ENCODE measurements around the gene PALLD. TPM values are rescaled to one million over a fixed set of nuclear protein-coding genes. Genes with fewer than 3 reads are reported as not detected.
"Not testable (repeated sequence)": the region's sequence is repeated elsewhere in the genome, so short reads cannot be mapped to it uniquely, and the experiment has no call there.

Gene PALLD
- total RNA-seq, 1 experiment from 2014 or later: 26.7 TPM

GRCh38 chr4:168797738-168798375 lies 301.0 kb downstream of the PALLD start:
- H3K9ac ChIP-seq (ENCODE audit: low read length): peak overlapping the region; percentile 6; the same call in 1 of the 2 replicates
- H3K27ac ChIP-seq (ENCODE audit: low read length): peak overlapping the region; percentile 93
- peaks cover 28% of the 10 kb centered on the region for H3K4me1 ChIP-seq (ENCODE audit: insufficient read depth, low read length)
- no peak for DNase-seq
- CTCF ChIA-PET: no interaction called here
- BruUV-seq (replicated peaks): no TSS peak
- peak overlapping the region; percentile 72 for H3K4me2 ChIP-seq (ENCODE audit: low read length)
- ATAC-seq: no peak
- no peak overlapping the region for H3K4me3 ChIP-seq (ENCODE audit: low read length)
- H3K9me3 ChIP-seq (ENCODE audit: low read length): no peaks in the 10 kb centered on the region
- no peaks in the 10 kb centered on the region for H3K9me2 ChIP-seq (replicated peaks; ENCODE audit: low read length)
- H4K20me1 ChIP-seq (ENCODE audit: low read length): no peaks in the 10 kb centered on the region
- intact Hi-C loops (cut with micrococcal nuclease): no loop called here
- no peak overlapping the region for H2AFZ ChIP-seq (ENCODE audit: low read length)
- no peaks in the 10 kb centered on the region for H3K79me2 ChIP-seq (ENCODE audit: low read length)
- H3K27me3 ChIP-seq (ENCODE audit: low read length): no peaks in the 10 kb centered on the region
- no peaks in the 10 kb centered on the region for H3F3A ChIP-seq (ENCODE audit: low read length, unreplicated experiment)
- TF ChIP-seq CTCF (conservative IDR thresholded peaks at IDR 0.05; ENCODE audit: low read depth, low read length) (no peak), EZH2phosphoT487 (IDR thresholded peaks at IDR 0.05; ENCODE audit: borderline replicate concordance, low read length) (no peak), EZH2 (IDR thresholded peaks at IDR 0.05; ENCODE audit: low read length, unreplicated experiment) (no peak)
- POLR2A ChIA-PET (ENCODE audit: unreplicated experiment): no interaction called here
- no peaks in the 10 kb centered on the region for H3K36me3 ChIP-seq (ENCODE audit: low read depth, low read length)

GRCh38 chr4:168800926-168801325 lies 304.1 kb downstream of the PALLD start:
- H3K9ac ChIP-seq (ENCODE audit: low read length): no peak overlapping the region
- TF ChIP-seq EZH2phosphoT487 (IDR thresholded peaks at IDR 0.05; ENCODE audit: borderline replicate concordance, low read length) (no peak), EZH2 (IDR thresholded peaks at IDR 0.05; ENCODE audit: low read length, unreplicated experiment) (no peak), CTCF (conservative IDR thresholded peaks at IDR 0.05; ENCODE audit: low read depth, low read length) (no peak)
- intact Hi-C loops (cut with micrococcal nuclease): no loop called here
- H3K4me2 ChIP-seq (ENCODE audit: low read length): no peak overlapping the region
- H2AFZ ChIP-seq (ENCODE audit: low read length): no peak overlapping the region
- no peaks in the 10 kb centered on the region for H3F3A ChIP-seq (ENCODE audit: low read length, unreplicated experiment)
- H3K27ac ChIP-seq (ENCODE audit: low read length): no peak overlapping the region
- ATAC-seq (no peak), DNase-seq (no peak)
- ChIA-PET POLR2A (ENCODE audit: unreplicated experiment) (no interaction called here), CTCF (no interaction called here)
- H3K4me3 ChIP-seq (ENCODE audit: low read length): no peak overlapping the region
- H3K9me3 ChIP-seq (ENCODE audit: low read length): no peaks in the 10 kb centered on the region
- H3K4me1 ChIP-seq (ENCODE audit: insufficient read depth, low read length): peaks cover 21% of the 10 kb centered on the region
- no peaks in the 10 kb centered on the region for H3K36me3 ChIP-seq (ENCODE audit: low read depth, low read length)
- no peaks in the 10 kb centered on the region for H4K20me1 ChIP-seq (ENCODE audit: low read length)
- no peaks in the 10 kb centered on the region for H3K27me3 ChIP-seq (ENCODE audit: low read length)
- H3K79me2 ChIP-seq (ENCODE audit: low read length): no peaks in the 10 kb centered on the region
- BruUV-seq (replicated peaks): no TSS peak
- H3K9me2 ChIP-seq (replicated peaks; ENCODE audit: low read length): no peaks in the 10 kb centered on the region

DNA sequence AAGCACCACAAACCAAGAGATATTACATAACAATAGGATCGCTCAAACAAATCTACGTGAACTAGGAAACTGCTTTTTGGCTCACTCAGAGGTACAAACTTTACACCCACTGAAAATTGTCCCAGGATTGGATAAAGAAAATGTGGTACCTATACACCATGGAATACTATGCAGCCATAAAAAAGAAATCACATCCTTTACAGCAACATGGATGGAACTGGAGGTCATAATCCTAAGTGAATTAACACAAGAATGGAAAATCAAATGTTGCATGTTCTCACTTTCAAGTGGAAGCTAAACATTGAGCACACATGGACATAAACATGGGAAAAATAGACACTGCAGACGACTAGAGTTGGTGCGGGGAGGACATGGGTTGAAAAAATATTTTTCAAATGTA lies 305.4 kb downstream of the PALLD start:
- ATAC-seq: no peak
- Histone ChIP-seq H3K9ac (ENCODE audit: low read length) (no peak overlapping the region), H3K36me3 (ENCODE audit: low read depth, low read length) (no peaks in the 10 kb centered on the region), H3K27me3 (ENCODE audit: low read length) (no peaks in the 10 kb centered on the region), H3K27ac (ENCODE audit: low read length) (no peak overlapping the region), H3K4me2 (ENCODE audit: low read length) (no peak overlapping the region), H3K4me3 (ENCODE audit: low read length) (no peak overlapping the region), H3F3A (ENCODE audit: low read length, unreplicated experiment) (no peaks in the 10 kb centered on the region), H2AFZ (ENCODE audit: low read length) (no peak overlapping the region), H3K79me2 (ENCODE audit: low read length) (no peaks in the 10 kb centered on the region), H3K9me2 (replicated peaks; ENCODE audit: low read length) (no peaks in the 10 kb centered on the region), H3K4me1 (ENCODE audit: insufficient read depth, low read length) (peaks cover 9% of the 10 kb centered on the region), H3K9me3 (ENCODE audit: low read length) (no peaks in the 10 kb centered on the region), H4K20me1 (ENCODE audit: low read length) (no peaks in the 10 kb centered on the region)
- no TSS peak for BruUV-seq (replicated peaks)
- no peak for DNase-seq
- ChIA-PET CTCF (no interaction called here), POLR2A (ENCODE audit: unreplicated experiment) (no interaction called here)
- TF ChIP-seq EZH2phosphoT487 (IDR thresholded peaks at IDR 0.05; ENCODE audit: borderline replicate concordance, low read length): no peak
- no peak for TF ChIP-seq EZH2 (IDR thresholded peaks at IDR 0.05; ENCODE audit: low read length, unreplicated experiment)
- no peak for TF ChIP-seq CTCF (conservative IDR thresholded peaks at IDR 0.05; ENCODE audit: low read depth, low read length)
- intact Hi-C loops (cut with micrococcal nuclease): no loop called here

GRCh38 chr4:168803052-168803451 lies 306.2 kb downstream of the PALLD start:
- H3K9ac ChIP-seq (ENCODE audit: low read length); H3K4me2 ChIP-seq (ENCODE audit: low read length); H3K27me3 ChIP-seq (ENCODE audit: low read length); CTCF ChIA-PET; H3K9me3 ChIP-seq (ENCODE audit: low read length); DNase-seq; BruUV-seq (replicated peaks); POLR2A ChIA-PET (ENCODE audit: unreplicated experiment); H3K79me2 ChIP-seq (ENCODE audit: low read length); H4K20me1 ChIP-seq (ENCODE audit: low read length); H2AFZ ChIP-seq (ENCODE audit: low read length); H3K4me1 ChIP-seq (ENCODE audit: insufficient read depth, low read length); H3K27ac ChIP-seq (ENCODE audit: low read length); ATAC-seq; H3K36me3 ChIP-seq (ENCODE audit: low read depth, low read length); H3F3A ChIP-seq (ENCODE audit: low read length, unreplicated experiment); H3K9me2 ChIP-seq (replicated peaks; ENCODE audit: low read length); intact Hi-C loops (cut with micrococcal nuclease); H3K4me3 ChIP-seq (ENCODE audit: low read length): not testable (repeated sequence)
